CD8-positive, alpha-beta memory T cell (primary cell): ENCODE data around the gene GRM8. TPM values are rescaled to one million over a fixed set of nuclear protein-coding genes. Genes with fewer than 3 reads are reported as not detected.

Experiments
- CTCF ChIA-PET: fragments of 350-600 bp; sonication (Branson Sonifier 250); formaldehyde crosslinking; loops from one replicate; lab custom pipeline; 2021; ENCODE audit warnings: antibody characterized with exemption; lab: Charles Lee
- POLR2A ChIA-PET: fragments of 350-600 bp; sonication (Branson Sonifier 250); formaldehyde crosslinking; loops from one replicate; lab custom pipeline; 2021; ENCODE audit warnings: antibody characterized with exemption; lab: Charles Lee
- DNase-seq, 5 donors: peaks; one replicate each; pipeline versions ENCODE4 v3.0.0 to v3.0.0-alpha.2; 2020 to 2022; ENCODE audit warnings: mixed read lengths in 1 of 5
- H3K27ac ChIP-seq: one replicate; pipeline ENCODE4 v1.7.0; 2013; ENCODE audit warnings: low read depth, mild to moderate bottlenecking, low read length, moderate library complexity
- H3K27me3 ChIP-seq: 2 replicates; pipeline ENCODE4 v1.7.0; 2013; ENCODE audit warnings: low read length, mild to moderate bottlenecking; ENCODE audit not compliant: insufficient read depth, poor library complexity, severe bottlenecking
- H3K36me3 ChIP-seq: 2 replicates; pipeline ENCODE4 v1.7.0; 2013; ENCODE audit warnings: mild to moderate bottlenecking, low read length, moderate library complexity; ENCODE audit not compliant: insufficient read depth
- H3K4me1 ChIP-seq: 2 replicates; pipeline ENCODE4 v1.7.0; 2013; ENCODE audit warnings: mild to moderate bottlenecking, low read length, moderate library complexity; ENCODE audit not compliant: insufficient read depth
- H3K4me3 ChIP-seq: 2 replicates; pipeline ENCODE4 v1.7.0; 2013; ENCODE audit warnings: mild to moderate bottlenecking, low read length
- H3K9me3 ChIP-seq: 2 replicates; pipeline ENCODE4 v1.7.0; 2013; ENCODE audit warnings: mild to moderate bottlenecking, low read length
- H3K27ac Mint-ChIP-seq, 8 donors: one replicate each; pipeline ENCODE4 v1.8.0; 2020 to 2021; ENCODE audit warnings: mixed read lengths in 8 of 8, mild to moderate bottlenecking in 6 of 8, inconsistent platforms in 3 of 8, moderate library complexity in 3 of 8
- H3K27me3 Mint-ChIP-seq, 2 donors: one replicate each; pipeline ENCODE4 v1.8.0; 2020 to 2021; ENCODE audit warnings: mixed read lengths in 2 of 2, mild to moderate bottlenecking in 1 of 2, moderate library complexity in 1 of 2
- H3K36me3 Mint-ChIP-seq, 3 donors: one replicate each; pipeline ENCODE4 v1.8.0; 2020 to 2021; ENCODE audit warnings: mixed read lengths in 3 of 3, inconsistent platforms in 1 of 3, mild to moderate bottlenecking in 1 of 3
- H3K4me1 Mint-ChIP-seq, 3 donors: one replicate each; pipeline ENCODE4 v1.8.0; 2020 to 2021; ENCODE audit warnings: mixed read lengths in 3 of 3, inconsistent platforms in 1 of 3, mild to moderate bottlenecking in 1 of 3
- H3K4me3 Mint-ChIP-seq, 7 donors: one replicate each; pipeline ENCODE4 v1.8.0; 2020 to 2021; ENCODE audit warnings: mixed read lengths in 7 of 7, mild to moderate bottlenecking in 6 of 7, moderate library complexity in 4 of 7, inconsistent platforms in 2 of 7
- H3K9me3 Mint-ChIP-seq, 5 donors: one replicate each; pipeline ENCODE4 v1.8.0; 2020 to 2022; ENCODE audit warnings: mixed read lengths in 5 of 5, mild to moderate bottlenecking in 3 of 5, moderate library complexity in 2 of 5, inconsistent platforms in 1 of 5
- polyA plus RNA-seq: library from polyadenylated mRNA; unstranded; fragments of 300-500 nt; fragmentation: Illumina TruSeq; gene quantifications from one replicate; pipeline ENCODE4 v1.2.3, GENCODE V29; 2021
- total RNA-seq, 2 experiments: library from RNA; stranded (reverse); gene quantifications; one replicate each; pipeline ENCODE4 v1.2.3, GENCODE V29; 2021

The GRM8 gene
- total and polyA plus RNA-seq, 3 experiments from 2014 or later: not detected

DNA sequence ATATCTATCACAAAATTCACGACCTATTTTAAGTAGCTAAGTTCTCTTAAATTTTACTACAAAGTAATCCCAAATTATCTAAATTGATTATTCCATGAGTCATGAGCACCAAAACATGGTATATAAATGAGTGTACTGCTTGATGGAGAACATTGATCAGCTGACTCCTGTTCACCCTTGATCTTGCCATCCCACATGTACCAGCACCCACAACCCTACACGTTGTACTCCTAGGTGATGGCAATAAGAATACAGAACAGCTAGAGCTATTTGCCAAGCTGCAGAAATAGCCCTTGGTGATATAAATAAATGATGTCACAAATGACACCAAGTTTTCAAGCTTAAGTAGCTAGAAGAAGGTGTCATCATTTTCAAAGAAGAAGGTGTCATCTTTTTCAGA is 235.5 kb downstream of the GRM8 start:
- H3K36me3 ChIP-seq: no peaks in the 10 kb centered on the region
- H3K27me3 Mint-ChIP-seq: no peaks in the 10 kb centered on the region
- H3K4me1 Mint-ChIP-seq: no peaks in the 10 kb centered on the region
- H3K27me3 ChIP-seq: no peaks in the 10 kb centered on the region
- ChIA-PET CTCF (no interaction called here), POLR2A (no interaction called here)
- H3K9me3 Mint-ChIP-seq: peaks cover 0 to 3% (median 0%) of the 10 kb centered on the region in 5 donors
- no peak overlapping the region for H3K4me3 Mint-ChIP-seq
- no peak overlapping the region for H3K27ac ChIP-seq
- no peaks in the 10 kb centered on the region for H3K9me3 ChIP-seq
- no peaks in the 10 kb centered on the region for H3K4me1 ChIP-seq
- H3K4me3 ChIP-seq: no peak overlapping the region
- DNase-seq: no peak
- no peaks in the 10 kb centered on the region for H3K36me3 Mint-ChIP-seq
- no peak overlapping the region for H3K27ac Mint-ChIP-seq

DNA sequence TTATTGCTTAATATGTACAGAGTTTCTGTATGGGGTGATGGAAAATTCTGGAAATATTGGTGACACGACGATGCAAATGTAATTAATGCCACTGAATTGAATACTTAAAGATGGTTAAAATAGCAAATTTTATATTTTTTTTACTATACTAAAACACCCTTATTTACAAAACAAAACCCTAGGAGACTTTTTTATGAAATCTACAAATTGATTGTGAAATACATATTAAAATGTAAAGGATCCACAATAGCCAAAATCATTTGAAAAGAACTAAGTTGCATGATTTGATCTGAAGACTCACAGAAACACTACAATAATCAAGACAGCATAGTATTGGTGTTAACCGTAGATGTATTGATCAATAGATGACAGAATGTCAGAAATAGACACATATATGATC is 252.0 kb downstream of the GRM8 start:
- Histone ChIP-seq H3K27me3 (no peaks in the 10 kb centered on the region), H3K4me1 (no peaks in the 10 kb centered on the region), H3K36me3 (no peaks in the 10 kb centered on the region), H3K9me3 (no peaks in the 10 kb centered on the region), H3K4me3 (no peak overlapping the region), H3K27ac (no peak overlapping the region)
- ChIA-PET POLR2A (no interaction called here), CTCF (no interaction called here)
- H3K4me3 Mint-ChIP-seq: no peak overlapping the region
- no peak for DNase-seq
- H3K27me3 Mint-ChIP-seq: no peaks in the 10 kb centered on the region
- H3K9me3 Mint-ChIP-seq: peaks cover 0 to 3% (median 2%) of the 10 kb centered on the region in 5 donors
- H3K36me3 Mint-ChIP-seq: no peaks in the 10 kb centered on the region
- no peak overlapping the region for H3K27ac Mint-ChIP-seq
- H3K4me1 Mint-ChIP-seq: no peaks in the 10 kb centered on the region

DNA sequence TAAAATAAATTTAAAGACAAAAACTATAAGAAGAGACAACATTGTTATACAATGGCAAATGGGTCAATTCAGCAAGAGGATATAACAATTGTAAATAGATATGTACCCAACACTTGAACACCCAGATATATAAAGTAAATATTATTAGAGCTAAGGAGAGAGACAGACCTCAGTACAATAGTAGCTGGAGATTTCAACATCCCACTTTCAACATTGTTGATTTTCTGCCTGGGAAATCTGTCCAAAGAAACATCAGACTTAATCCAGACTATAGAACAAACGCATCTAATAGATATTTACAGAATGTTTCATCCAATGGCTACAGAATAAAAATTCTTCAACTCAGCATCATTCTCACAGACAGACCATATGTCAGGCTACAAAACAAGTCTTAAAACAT is 256.1 kb downstream of the GRM8 start:
- no peaks in the 10 kb centered on the region for H3K27me3 ChIP-seq
- H3K9me3 ChIP-seq: no peaks in the 10 kb centered on the region
- H3K27ac ChIP-seq: no peak overlapping the region
- no peaks in the 10 kb centered on the region for H3K36me3 ChIP-seq
- no peaks in the 10 kb centered on the region for H3K4me1 ChIP-seq
- H3K27ac Mint-ChIP-seq: no peak overlapping the region
- no peak overlapping the region for H3K4me3 ChIP-seq
- H3K27me3 Mint-ChIP-seq: no peaks in the 10 kb centered on the region
- no peaks in the 10 kb centered on the region for H3K4me1 Mint-ChIP-seq
- no peak overlapping the region for H3K4me3 Mint-ChIP-seq
- CTCF ChIA-PET: no interaction called here
- H3K36me3 Mint-ChIP-seq: no peaks in the 10 kb centered on the region
- POLR2A ChIA-PET: no interaction called here
- peaks cover 0 to 2% (median 0%) of the 10 kb centered on the region in 5 donors for H3K9me3 Mint-ChIP-seq
- DNase-seq: no peak

DNA sequence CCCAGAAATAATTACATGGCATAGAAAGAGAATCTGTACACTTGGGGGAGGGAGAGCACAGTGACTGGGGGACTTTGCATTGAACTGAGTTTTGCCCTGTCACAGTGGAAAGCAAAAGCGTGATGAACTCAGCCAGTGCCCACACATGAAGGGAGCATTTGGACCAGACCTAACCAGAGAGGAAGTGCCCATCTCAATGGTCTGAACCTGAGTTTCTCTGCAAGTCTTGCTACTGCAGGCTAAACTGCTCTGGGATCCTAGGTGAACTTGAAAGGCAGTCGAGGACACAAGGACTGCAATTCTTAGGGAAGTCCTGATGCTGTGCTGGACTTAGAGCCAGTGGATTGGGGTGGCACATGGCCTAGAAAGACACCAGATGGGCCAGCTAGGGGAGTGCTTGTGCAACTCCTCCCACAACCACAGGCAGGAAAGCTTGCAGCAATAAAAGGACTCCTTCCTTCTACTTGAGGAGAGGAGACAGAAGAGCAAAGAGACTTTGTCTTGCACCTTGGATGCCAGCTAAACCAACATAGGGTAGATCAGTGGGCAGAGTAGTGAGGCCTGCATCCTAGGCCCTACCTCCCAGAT is 259.0 kb downstream of the GRM8 start:
- H3K27ac Mint-ChIP-seq: no peak overlapping the region
- Histone ChIP-seq H3K27ac (no peak overlapping the region), H3K36me3 (no peaks in the 10 kb centered on the region), H3K27me3 (no peaks in the 10 kb centered on the region), H3K9me3 (no peaks in the 10 kb centered on the region), H3K4me1 (no peaks in the 10 kb centered on the region), H3K4me3 (no peak overlapping the region)
- H3K4me3 Mint-ChIP-seq: no peak overlapping the region
- no peaks in the 10 kb centered on the region for H3K36me3 Mint-ChIP-seq
- no peaks in the 10 kb centered on the region for H3K27me3 Mint-ChIP-seq
- H3K9me3 Mint-ChIP-seq: no peaks in the 10 kb centered on the region
- H3K4me1 Mint-ChIP-seq: no peaks in the 10 kb centered on the region
- POLR2A ChIA-PET: no interaction called here
- no peak for DNase-seq
- CTCF ChIA-PET: no interaction called here

DNA sequence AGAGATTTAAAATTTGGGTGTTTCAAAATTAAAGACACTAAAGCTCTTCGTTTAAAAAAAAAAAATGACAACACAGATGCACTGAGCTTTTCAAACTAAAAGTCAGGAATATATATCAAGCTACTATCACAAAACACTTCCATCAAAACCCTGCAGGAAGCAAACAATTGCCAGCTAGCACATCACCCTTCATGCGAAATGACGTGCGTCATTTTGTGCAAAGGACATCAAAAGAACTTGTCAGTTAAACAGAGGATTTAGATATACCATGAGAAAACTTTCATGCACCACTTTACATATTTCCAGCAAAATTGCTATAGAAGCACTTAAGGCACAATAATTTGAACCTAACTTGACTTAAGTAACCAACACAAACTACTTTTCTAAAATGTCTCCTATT is 264.7 kb downstream of the GRM8 start:
- H3K4me3 ChIP-seq: no peak overlapping the region
- POLR2A ChIA-PET: no interaction called here
- Mint-ChIP-seq H3K4me3 (no peak overlapping the region), H3K9me3 (peaks cover 0 to 2% (median 0%) of the 10 kb centered on the region in 5 donors), H3K4me1 (no peaks in the 10 kb centered on the region), H3K27me3 (no peaks in the 10 kb centered on the region), H3K27ac (no peak overlapping the region), H3K36me3 (no peaks in the 10 kb centered on the region)
- H3K27ac ChIP-seq: no peak overlapping the region
- no peak for DNase-seq
- H3K27me3 ChIP-seq: no peaks in the 10 kb centered on the region
- H3K9me3 ChIP-seq: no peaks in the 10 kb centered on the region
- no peaks in the 10 kb centered on the region for H3K36me3 ChIP-seq
- H3K4me1 ChIP-seq: no peaks in the 10 kb centered on the region
- CTCF ChIA-PET: no interaction called here

DNA sequence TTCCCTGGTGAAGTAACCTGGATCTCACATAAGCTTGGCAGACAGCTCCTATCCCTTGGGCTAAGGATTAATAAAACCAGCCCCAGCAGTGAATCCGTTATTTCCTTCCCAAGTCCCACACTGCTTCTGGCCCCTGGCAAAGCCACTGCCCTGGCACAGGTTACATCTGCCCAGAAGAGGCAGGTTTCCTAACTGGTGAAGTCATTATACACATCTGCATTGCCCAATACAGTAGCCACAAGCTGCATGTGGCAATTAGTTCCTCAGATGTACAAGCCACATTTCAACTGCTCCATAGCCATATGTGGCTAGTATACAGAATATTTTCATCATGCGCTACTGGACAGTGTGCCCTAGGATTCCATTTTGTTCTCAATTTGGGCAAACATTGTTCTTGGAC is 273.0 kb downstream of the GRM8 start:
- no peak overlapping the region for H3K27ac Mint-ChIP-seq
- Histone ChIP-seq H3K4me3 (no peak overlapping the region), H3K27ac (no peak overlapping the region), H3K27me3 (no peaks in the 10 kb centered on the region), H3K36me3 (no peaks in the 10 kb centered on the region), H3K4me1 (no peaks in the 10 kb centered on the region), H3K9me3 (no peaks in the 10 kb centered on the region)
- ChIA-PET POLR2A (no interaction called here), CTCF (no interaction called here)
- no peaks in the 10 kb centered on the region for H3K4me1 Mint-ChIP-seq
- no peaks in the 10 kb centered on the region for H3K36me3 Mint-ChIP-seq
- no peak overlapping the region for H3K4me3 Mint-ChIP-seq
- DNase-seq: no peak
- H3K27me3 Mint-ChIP-seq: peaks cover 0 to 4% of the 10 kb centered on the region in 2 donors
- peaks cover 0 to 3% (median 0%) of the 10 kb centered on the region in 5 donors for H3K9me3 Mint-ChIP-seq

DNA sequence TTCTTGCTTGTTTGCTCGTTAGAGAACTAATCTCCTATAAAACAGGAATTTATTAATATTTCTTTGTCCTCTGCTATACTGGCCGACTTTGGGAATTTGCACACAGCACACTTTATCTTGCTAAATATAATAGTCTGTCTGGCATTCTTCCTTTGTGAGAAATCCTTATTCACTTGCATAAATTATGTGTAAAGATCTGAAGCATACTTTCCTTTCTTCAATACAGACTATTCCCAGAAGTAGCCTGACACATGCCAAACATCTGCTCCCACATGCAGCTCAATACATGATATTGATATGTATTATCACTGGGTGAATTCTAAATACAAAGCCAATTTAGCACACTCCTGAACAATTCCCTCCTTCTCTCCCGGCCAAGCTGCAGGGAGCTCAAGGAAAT is 273.9 kb downstream of the GRM8 start:
- Mint-ChIP-seq H3K27me3 (peaks cover 0 to 4% of the 10 kb centered on the region in 2 donors), H3K9me3 (peaks cover 0 to 3% (median 0%) of the 10 kb centered on the region in 5 donors), H3K36me3 (no peaks in the 10 kb centered on the region), H3K4me1 (no peaks in the 10 kb centered on the region), H3K4me3 (no peak overlapping the region), H3K27ac (no peak overlapping the region)
- Histone ChIP-seq H3K4me1 (no peaks in the 10 kb centered on the region), H3K36me3 (no peaks in the 10 kb centered on the region), H3K27me3 (no peaks in the 10 kb centered on the region), H3K27ac (no peak overlapping the region), H3K4me3 (no peak overlapping the region), H3K9me3 (no peaks in the 10 kb centered on the region)
- POLR2A ChIA-PET: no interaction called here
- DNase-seq: no peak
- CTCF ChIA-PET: no interaction called here

DNA sequence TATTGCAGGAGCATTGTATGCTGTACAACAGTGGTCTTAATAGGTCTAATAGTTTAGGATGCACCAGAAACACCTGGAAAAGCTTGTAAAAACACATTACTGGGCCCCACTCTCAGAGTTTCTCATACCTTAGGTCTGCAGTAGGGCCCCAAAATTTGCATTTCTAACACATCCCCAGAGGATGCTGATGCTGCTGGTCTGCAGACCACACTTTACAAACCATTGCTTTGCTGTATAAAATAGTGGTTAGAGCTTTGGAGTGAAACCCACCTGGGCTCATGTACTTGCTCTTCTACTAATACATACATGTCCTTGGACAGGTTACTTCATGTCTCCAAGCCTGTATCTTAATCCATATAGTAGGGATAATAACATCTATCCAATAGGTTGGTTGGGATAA is 279.7 kb downstream of the GRM8 start:
- H3K4me1 ChIP-seq: no peaks in the 10 kb centered on the region
- H3K36me3 Mint-ChIP-seq: no peaks in the 10 kb centered on the region
- ChIA-PET POLR2A (no interaction called here), CTCF (no interaction called here)
- no peak overlapping the region for H3K27ac Mint-ChIP-seq
- H3K9me3 Mint-ChIP-seq: peaks cover 0 to 3% (median 0%) of the 10 kb centered on the region in 5 donors
- no peaks in the 10 kb centered on the region for H3K27me3 ChIP-seq
- no peaks in the 10 kb centered on the region for H3K9me3 ChIP-seq
- H3K27ac ChIP-seq: no peak overlapping the region
- H3K36me3 ChIP-seq: no peaks in the 10 kb centered on the region
- H3K4me3 ChIP-seq: no peak overlapping the region
- no peak for DNase-seq
- peaks cover 0 to 2% of the 10 kb centered on the region in 2 donors for H3K27me3 Mint-ChIP-seq
- no peaks in the 10 kb centered on the region for H3K4me1 Mint-ChIP-seq
- H3K4me3 Mint-ChIP-seq: no peak overlapping the region
